Kidney glomerular epithelial cell (primary cell): Measurements from ENCODE around the gene CRKL.
A peak's percentile ranks its signal among the peaks of the same experiment; 100 is the strongest.
"Not testable (repeated sequence)": the region's sequence is repeated elsewhere in the genome, so short reads cannot be mapped to it uniquely, and the experiment has no call there.

ENCODE experiments used
- DNase-seq: peaks from one replicate; lab custom pipeline; 2025; lab: John Stamatoyannopoulos, UW

CRKL gene

GRCh38 chr22:20967697-20968211 is 50.5 kb downstream of the CRKL start:
- DNase-seq, result no peak

GRCh38 chr22:20968281-20968977 is 51.2 kb downstream of the CRKL start:
- DNase-seq, result no peak

- DNase-seq, result no peak
Observed at GRCh38 chr22:20970939-20971657, 53.9 kb downstream of the CRKL start.

GRCh38 chr22:20972014-20972694 is 54.9 kb downstream of the CRKL start:
- DNase-seq, result not testable (repeated sequence)

- no peak for DNase-seq
Observed at GRCh38 chr22:20972933-20973577, 55.8 kb downstream of the CRKL start.

GRCh38 chr22:20973634-20974286 is 56.6 kb downstream of the CRKL start:
- DNase-seq, result no peak

- DNase-seq, result no peak
Observed at GRCh38 chr22:20974336-20974955, 57.2 kb downstream of the CRKL start.

- no peak for DNase-seq
Observed at GRCh38 chr22:20975541-20976290, 58.5 kb downstream of the CRKL start.

- DNase-seq, result no peak
Observed at GRCh38 chr22:20976291-20976877, 59.2 kb downstream of the CRKL start.

- no peak for DNase-seq
Observed at GRCh38 chr22:20977019-20977418, 59.8 kb downstream of the CRKL start.

GRCh38 chr22:20977516-20978170 is 60.4 kb downstream of the CRKL start:
- no peak for DNase-seq

GRCh38 chr22:20978419-20978818 is 61.2 kb downstream of the CRKL start:
- no peak for DNase-seq

GRCh38 chr22:20979243-20979809 is 62.1 kb downstream of the CRKL start:
- DNase-seq, result peak; percentile 7

- no peak for DNase-seq
Observed at GRCh38 chr22:20979940-20980453, 62.8 kb downstream of the CRKL start.

GRCh38 chr22:20980523-20980922 is 63.3 kb downstream of the CRKL start:
- no peak for DNase-seq

GRCh38 chr22:20980938-20981722 is 63.9 kb downstream of the CRKL start:
- DNase-seq, result no peak

GRCh38 chr22:20981787-20982562 is 64.8 kb downstream of the CRKL start, which contains the start of gene LZTR1:
LZTR1 (plus strand) TSS chr22:20982297; CDS start chr22:20982372, 75 bp downstream.
- DNase-seq, result peak; percentile 70
